NCI-H748 (cell line): ENCODE results near the gene C11orf42.

Source experiments
- DNase-seq: peaks from one replicate; lab custom pipeline; 2025; ENCODE audit not compliant: unreplicated experiment; lab: John Stamatoyannopoulos, UW

The C11orf42 gene

GRCh38 chr11:6205366-6205765 is at the start of gene C11orf42:
C11orf42 (plus strand) TSS chr11:6205557; CDS start chr11:6205616, 59 bp downstream.
- no peak for DNase-seq

- no peak for DNase-seq
Observed at GRCh38 chr11:6156628-6157359, 48.6 kb upstream of the C11orf42 start.

GRCh38 chr11:6170226-6170625 is 35.1 kb upstream of the C11orf42 start, which contains the start of gene OR52B2:
OR52B2 (minus strand) TSS chr11:6170326; CDS start chr11:6170326, 0 bp downstream.
- no peak for DNase-seq

- DNase-seq, result no peak
Observed at GRCh38 chr11:6175440-6175839, 29.9 kb upstream of the C11orf42 start.

- no peak for DNase-seq
Observed at GRCh38 chr11:6191742-6192141, 13.6 kb upstream of the C11orf42 start.

GRCh38 chr11:6194065-6194581 is 11.2 kb upstream of the C11orf42 start:
- no peak for DNase-seq

- no peak for DNase-seq
Observed at GRCh38 chr11:6196396-6196795, 9.0 kb upstream of the C11orf42 start.

GRCh38 chr11:6197466-6198200 is 7.7 kb upstream of the C11orf42 start:
- no peak for DNase-seq

- no peak for DNase-seq
Observed at GRCh38 chr11:6199174-6199810, 6.1 kb upstream of the C11orf42 start, which contains the start of gene OR52W1. OR52W1 (plus strand) TSS chr11:6199224; CDS start chr11:6199224, 0 bp downstream.

- no peak for DNase-seq
Observed at GRCh38 chr11:6200975-6201374, 4.4 kb upstream of the C11orf42 start.

GRCh38 chr11:6201481-6201880 is 3.9 kb upstream of the C11orf42 start:
- DNase-seq, result no peak

- no peak for DNase-seq
Observed at GRCh38 chr11:6202041-6202440, 3.3 kb upstream of the C11orf42 start.

GRCh38 chr11:6203327-6203726 is 2.0 kb upstream of the C11orf42 start:
- DNase-seq, result no peak

GRCh38 chr11:6204706-6205105 is 651 bp upstream of the C11orf42 start:
- no peak for DNase-seq

GRCh38 chr11:6206456-6207180 is 1.3 kb downstream of the C11orf42 start:
- DNase-seq, result no peak

- DNase-seq, result no peak
Observed at GRCh38 chr11:6209801-6210200, 4.4 kb downstream of the C11orf42 start.

- no peak for DNase-seq
Observed at GRCh38 chr11:6210274-6210955, 5.1 kb downstream of the C11orf42 start.

- DNase-seq, result no peak
Observed at GRCh38 chr11:6214530-6214929, 9.2 kb downstream of the C11orf42 start.

GRCh38 chr11:6216501-6216900 is 11.1 kb downstream of the C11orf42 start:
- DNase-seq, result no peak

GRCh38 chr11:6217722-6218121 is 12.4 kb downstream of the C11orf42 start:
- no peak for DNase-seq
